ENCODE data around the gene TDP1. TPM values are rescaled to one million over a fixed set of nuclear protein-coding genes. Genes with fewer than 3 reads are reported as not detected.

TDP1 gene
- total and polyA plus RNA-seq, 2 of the 13 experiments (the other 11 are each of a cell fraction or from before 2014, with no cell fraction given), result 16.4 to 31.2 TPM

GRCh38 chr14:89954070-89955021 lies 1.4 kb upstream of the TDP1 start, which contains the start of gene EFCAB11 (continued):
- TF ChIP-seq ZFY (CRISPR knock-in tag; IDR thresholded peaks at IDR 0.05), result peak; percentile 86; the same call in 1 of the 2 replicates
- TF ChIP-seq HOMEZ (CRISPR knock-in tag; IDR thresholded peaks at IDR 0.05; ENCODE audit: low read depth), result peak; percentile 88
- TF ChIP-seq ARID2 (CRISPR knock-in tag; IDR thresholded peaks at IDR 0.05; ENCODE audit: borderline replicate concordance), result no peak
- peak; percentile 88 for TF ChIP-seq HBP1 (CRISPR knock-in tag; IDR thresholded peaks at IDR 0.05; ENCODE audit: low read depth)
- TF ChIP-seq ZNF670 (CRISPR knock-in tag; IDR thresholded peaks at IDR 0.05; ENCODE audit: borderline replicate concordance), result no peak
- no peak for TF ChIP-seq ZNF256 (CRISPR knock-in tag; conservative IDR thresholded peaks at IDR 0.05)
- TF ChIP-seq STAT6 (CRISPR knock-in tag; IDR thresholded peaks at IDR 0.05; ENCODE audit: borderline replicate concordance), result no peak
- TF ChIP-seq KAT8 (CRISPR knock-in tag; IDR thresholded peaks at IDR 0.05), result peak; percentile 59
- TF ChIP-seq ZNF160 (CRISPR knock-in tag; IDR thresholded peaks at IDR 0.05), result 0 out of 2 replicates have a peak, but pooled peaks have one; percentile 33
- TF ChIP-seq HDAC1 (CRISPR knock-in tag; IDR thresholded peaks at IDR 0.05), result peak; percentile 99
- TF ChIP-seq ATF7 (IDR thresholded peaks at IDR 0.05), result no peak
- peak; percentile 39; the same call in 1 of the 2 replicates for TF ChIP-seq ATF7 (CRISPR knock-in tag; IDR thresholded peaks at IDR 0.05)
- no peak for TF ChIP-seq AKAP8 (CRISPR knock-in tag; IDR thresholded peaks at IDR 0.05)
- no peak for TF ChIP-seq ZNF740 (CRISPR knock-in tag; IDR thresholded peaks at IDR 0.05)
- no peak for TF ChIP-seq PHF5A (CRISPR knock-in tag; IDR thresholded peaks at IDR 0.05; ENCODE audit: low read depth, unreplicated experiment)
- 0 out of 2 replicates have a peak, but pooled peaks have one; percentile 67 for TF ChIP-seq ZNF737 (CRISPR knock-in tag; IDR thresholded peaks at IDR 0.05; ENCODE audit: borderline replicate concordance)
- 0 out of 2 replicates have a peak, but pooled peaks have one; percentile 11 for TF ChIP-seq MIXL1 (CRISPR knock-in tag; IDR thresholded peaks at IDR 0.05)
- no peak for TF ChIP-seq PAF1 (CRISPR knock-in tag; IDR thresholded peaks at IDR 0.05)
- peak; percentile 63 for TF ChIP-seq CREB1 (IDR thresholded peaks at IDR 0.05)
- TF ChIP-seq CREB1 (CRISPR knock-in tag; IDR thresholded peaks at IDR 0.05), result peak; percentile 68; the same call in 1 of the 2 replicates

Data from HepG2 (cell line).